Measurements from ENCODE around the gene SDK1. TPM values are rescaled to one million over a fixed set of nuclear protein-coding genes. Genes with fewer than 3 reads are reported as not detected.

The SDK1 gene
- total RNA-seq, 2 experiments from 2014 or later = 0.03 to 0.05 TPM

DNA sequence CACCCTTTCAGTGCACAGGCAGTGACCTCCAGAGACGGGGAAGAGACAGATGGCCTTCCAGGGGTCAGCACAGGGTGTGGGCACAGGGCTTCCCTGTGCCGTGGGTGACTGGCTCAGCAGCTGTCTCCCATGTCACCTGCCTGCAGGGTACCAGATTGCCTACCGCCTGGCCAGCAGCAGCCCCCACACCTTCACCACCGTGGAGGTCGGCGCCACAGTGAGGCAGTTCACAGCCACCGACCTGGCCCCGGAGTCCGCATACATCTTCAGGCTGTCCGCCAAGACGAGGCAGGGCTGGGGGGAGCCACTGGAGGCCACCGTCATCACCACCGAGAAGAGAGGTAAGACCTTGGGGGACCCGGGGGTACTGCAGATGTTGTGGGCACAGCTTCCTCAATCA, 844.5 kb downstream of the SDK1 start:
- ChIA-PET POLR2A (interaction anchor here (1.0 kb wide), 1 partner anchor 124 kb away, joined by 3 read pairs; no protein-coding TSS in a partner anchor), CTCF (no interaction called here)
- Mint-ChIP-seq H3K27ac (no peak overlapping the region), H3K27me3 (ENCODE audit: low read depth) (peaks cover 5% of the 10 kb centered on the region), H3K4me1 (ENCODE audit: low read depth) (peaks cover 7% of the 10 kb centered on the region), H3K9me3 (ENCODE audit: insufficient read depth) (no peaks in the 10 kb centered on the region), H3K36me3 (ENCODE audit: low read depth) (no peaks in the 10 kb centered on the region), H3K4me3 (no peak overlapping the region)
- no peak for DNase-seq
- no peak for ATAC-seq

DNA sequence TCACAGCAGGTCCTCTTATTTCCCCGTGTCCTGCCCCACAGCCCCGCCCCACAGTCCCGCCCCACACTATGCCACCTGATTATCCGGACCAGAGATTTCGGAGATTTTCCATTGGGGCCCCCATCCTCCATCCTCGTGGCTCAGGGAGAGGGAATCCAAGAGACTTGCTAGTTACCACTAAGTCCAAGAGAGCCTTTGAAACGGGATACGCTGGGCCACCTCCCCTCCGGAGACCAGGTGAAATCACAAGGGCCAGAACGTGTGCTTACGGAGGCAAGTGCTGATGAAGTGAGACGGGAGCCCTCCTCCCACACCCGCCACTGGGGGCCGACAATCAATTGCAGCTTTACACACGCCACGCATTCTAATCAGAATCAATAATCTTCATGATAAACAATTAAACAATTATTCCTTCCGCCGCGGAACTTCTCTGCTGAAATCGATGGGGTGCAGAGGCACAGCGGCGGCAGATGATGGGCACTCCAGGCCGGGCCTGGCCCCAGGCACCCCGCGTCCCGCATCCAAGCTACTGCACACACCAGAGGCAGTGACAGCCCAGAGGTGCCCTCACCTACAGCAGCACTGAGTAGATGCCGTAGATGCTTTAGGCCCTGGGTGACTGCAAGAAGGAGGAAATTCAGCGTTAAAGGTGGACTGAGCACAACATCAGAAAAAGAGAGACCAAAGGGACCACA, 847.0 kb downstream of the SDK1 start:
- Mint-ChIP-seq H3K9me3 (ENCODE audit: insufficient read depth) (no peaks in the 10 kb centered on the region), H3K27me3 (ENCODE audit: low read depth) (peaks cover 5% of the 10 kb centered on the region), H3K4me3 (no peak overlapping the region), H3K27ac (no peak overlapping the region), H3K36me3 (ENCODE audit: low read depth) (no peaks in the 10 kb centered on the region), H3K4me1 (ENCODE audit: low read depth) (peaks cover 7% of the 10 kb centered on the region)
- CTCF ChIA-PET = no interaction called here
- no peak for ATAC-seq
- no peak for DNase-seq
- POLR2A ChIA-PET = interaction anchor here (1.0 kb wide), 1 partner anchor 44 kb away, joined by 4 read pairs; no protein-coding TSS in a partner anchor

DNA sequence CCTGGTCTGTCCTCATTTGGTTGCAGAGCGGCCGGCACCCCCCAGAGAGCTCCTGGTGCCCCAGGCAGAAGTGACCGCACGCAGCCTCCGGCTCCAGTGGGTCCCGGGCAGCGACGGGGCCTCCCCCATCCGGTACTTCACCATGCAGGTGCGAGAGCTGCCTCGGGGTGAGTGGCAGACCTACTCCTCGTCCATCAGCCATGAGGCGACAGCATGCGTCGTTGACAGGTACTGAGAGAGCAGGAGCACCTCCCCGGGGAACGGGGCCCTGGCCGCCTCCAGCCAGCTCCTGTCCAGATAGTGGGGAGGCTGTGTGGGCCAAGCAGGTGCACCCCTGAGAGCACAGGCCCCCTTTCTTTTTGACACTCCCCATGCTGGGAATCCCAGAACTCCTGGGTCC, 848.2 kb downstream of the SDK1 start:
- ChIA-PET POLR2A (interaction anchor here (1.0 kb wide), 1 partner anchor 43 kb away, joined by 4 read pairs; no protein-coding TSS in a partner anchor), CTCF (no interaction called here)
- Mint-ChIP-seq H3K4me3 (no peak overlapping the region), H3K27me3 (ENCODE audit: low read depth) (peaks cover 5% of the 10 kb centered on the region), H3K36me3 (ENCODE audit: low read depth) (no peaks in the 10 kb centered on the region), H3K27ac (no peak overlapping the region), H3K9me3 (ENCODE audit: insufficient read depth) (no peaks in the 10 kb centered on the region), H3K4me1 (ENCODE audit: low read depth) (peaks cover 7% of the 10 kb centered on the region)
- ATAC-seq (no peak), DNase-seq (no peak)

DNA sequence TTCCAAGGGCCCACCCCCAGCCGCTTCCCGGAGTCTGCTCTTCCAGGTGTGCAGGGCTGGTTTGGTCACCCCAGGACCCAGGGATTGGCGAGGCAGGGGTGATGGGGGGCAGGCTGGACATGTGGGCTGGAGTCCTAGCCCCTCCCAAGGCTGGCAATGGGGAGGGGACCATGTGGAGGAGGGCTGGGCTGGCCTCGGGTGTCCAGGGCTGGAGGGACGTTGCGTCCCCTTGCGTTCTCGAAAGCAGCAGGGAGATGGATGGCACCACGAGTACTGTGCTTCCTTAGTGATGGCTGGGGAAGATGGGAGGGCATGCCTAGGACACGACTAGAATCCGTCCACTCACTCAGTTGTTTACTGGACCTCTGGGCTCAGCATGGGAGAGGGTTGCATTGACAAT, 848.6 kb downstream of the SDK1 start:
- no peak overlapping the region for H3K27ac Mint-ChIP-seq
- no peak for ATAC-seq
- H3K4me3 Mint-ChIP-seq = no peak overlapping the region

DNA sequence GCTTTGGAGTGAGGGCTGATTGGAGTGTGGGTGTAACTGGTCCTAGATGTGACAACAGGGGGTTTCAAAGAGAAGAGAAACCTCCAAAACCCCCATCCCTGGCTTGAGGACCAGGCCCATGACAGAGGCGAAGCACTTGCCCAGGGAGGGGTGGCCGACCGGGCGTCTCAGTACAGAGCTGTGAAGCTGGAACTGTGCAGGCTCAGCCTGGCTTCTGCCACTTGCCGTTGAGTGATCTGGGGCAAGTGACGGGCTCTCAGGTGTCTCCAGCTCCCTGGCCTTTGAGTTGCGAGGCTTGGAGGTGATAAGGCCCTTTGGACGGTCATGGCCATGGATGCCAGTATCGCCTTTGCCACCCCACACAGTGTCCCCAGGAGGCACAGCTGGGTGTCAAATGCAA, 849.7 kb downstream of the SDK1 start:
- no peak for ATAC-seq
- Mint-ChIP-seq H3K4me3 (no peak overlapping the region), H3K9me3 (ENCODE audit: insufficient read depth) (no peaks in the 10 kb centered on the region), H3K36me3 (ENCODE audit: low read depth) (no peaks in the 10 kb centered on the region), H3K27me3 (ENCODE audit: low read depth) (no peaks in the 10 kb centered on the region), H3K4me1 (ENCODE audit: low read depth) (no peaks in the 10 kb centered on the region), H3K27ac (no peak overlapping the region)
- no peak for DNase-seq
- ChIA-PET CTCF (no interaction called here), POLR2A (no interaction called here)

More for the DNA sequence above, 848.6 kb downstream of the SDK1 start:
- peaks cover 5% of the 10 kb centered on the region for H3K4me1 Mint-ChIP-seq (ENCODE audit: low read depth)
- H3K9me3 Mint-ChIP-seq (ENCODE audit: insufficient read depth) = no peaks in the 10 kb centered on the region
- CTCF ChIA-PET = no interaction called here
- H3K36me3 Mint-ChIP-seq (ENCODE audit: low read depth) = no peaks in the 10 kb centered on the region
- POLR2A ChIA-PET = no interaction called here
- DNase-seq = no peak
- peaks cover 2% of the 10 kb centered on the region for H3K27me3 Mint-ChIP-seq (ENCODE audit: low read depth)

DNA sequence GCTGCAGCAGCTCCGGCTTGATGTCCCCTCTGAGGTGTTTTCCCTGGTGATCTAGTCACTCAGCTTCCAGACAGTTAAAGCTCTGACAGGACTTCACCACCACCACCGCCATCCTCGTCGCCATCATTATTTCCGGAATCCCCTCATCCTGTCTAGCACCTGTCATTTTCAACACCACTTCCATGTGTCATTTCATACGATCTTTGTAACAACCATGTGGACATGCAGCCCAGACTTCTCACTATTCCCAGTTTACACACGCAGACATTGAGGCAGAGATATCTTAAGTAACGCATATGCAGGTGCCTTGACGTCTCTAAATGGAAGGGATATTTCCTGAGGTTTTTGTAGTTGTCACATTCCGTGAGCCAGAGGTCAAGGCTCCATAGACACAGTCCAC, 850.5 kb downstream of the SDK1 start:
- DNase-seq (no peak), ATAC-seq (no peak)
- ChIA-PET POLR2A (no interaction called here), CTCF (no interaction called here)
- Mint-ChIP-seq H3K4me1 (ENCODE audit: low read depth) (no peaks in the 10 kb centered on the region), H3K9me3 (ENCODE audit: insufficient read depth) (no peaks in the 10 kb centered on the region), H3K4me3 (no peak overlapping the region), H3K27ac (no peak overlapping the region), H3K36me3 (ENCODE audit: low read depth) (no peaks in the 10 kb centered on the region), H3K27me3 (ENCODE audit: low read depth) (no peaks in the 10 kb centered on the region)

DNA sequence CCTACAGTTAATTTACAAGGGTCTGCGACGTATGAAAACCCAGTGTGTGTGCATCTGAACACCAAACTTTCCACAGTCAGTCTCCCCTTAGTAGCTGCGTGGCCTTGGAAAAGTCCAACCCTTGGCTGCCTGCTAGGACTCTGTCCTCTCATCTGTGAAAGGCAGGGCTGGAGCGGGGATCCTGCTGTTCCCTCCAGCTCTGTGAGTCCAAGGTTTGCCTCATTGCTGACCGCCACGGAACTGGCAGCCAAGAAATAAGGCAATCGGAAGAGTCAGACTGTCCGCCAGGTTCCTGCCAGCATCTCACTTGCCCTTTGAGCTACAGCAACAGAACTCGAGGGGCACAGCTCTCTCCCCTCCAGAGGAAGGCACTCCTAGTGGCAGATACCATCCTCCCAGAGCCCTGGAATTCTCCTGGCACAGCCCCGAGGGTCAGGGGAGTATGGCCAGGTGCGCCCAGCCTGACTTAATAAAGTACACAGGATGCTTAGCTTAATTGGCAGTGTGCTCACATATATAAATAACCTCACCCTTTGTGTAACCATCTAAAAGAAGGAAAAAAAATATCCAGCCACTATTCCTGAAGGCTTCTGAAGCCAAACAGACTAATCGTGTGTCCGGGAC, 851.0 kb downstream of the SDK1 start:
- Mint-ChIP-seq H3K27ac (no peak overlapping the region), H3K27me3 (ENCODE audit: low read depth) (no peaks in the 10 kb centered on the region), H3K4me1 (ENCODE audit: low read depth) (no peaks in the 10 kb centered on the region), H3K36me3 (ENCODE audit: low read depth) (no peaks in the 10 kb centered on the region), H3K9me3 (ENCODE audit: insufficient read depth) (no peaks in the 10 kb centered on the region), H3K4me3 (no peak overlapping the region)
- ChIA-PET CTCF (no interaction called here), POLR2A (no interaction called here)
- DNase-seq (no peak), ATAC-seq (no peak)

DNA sequence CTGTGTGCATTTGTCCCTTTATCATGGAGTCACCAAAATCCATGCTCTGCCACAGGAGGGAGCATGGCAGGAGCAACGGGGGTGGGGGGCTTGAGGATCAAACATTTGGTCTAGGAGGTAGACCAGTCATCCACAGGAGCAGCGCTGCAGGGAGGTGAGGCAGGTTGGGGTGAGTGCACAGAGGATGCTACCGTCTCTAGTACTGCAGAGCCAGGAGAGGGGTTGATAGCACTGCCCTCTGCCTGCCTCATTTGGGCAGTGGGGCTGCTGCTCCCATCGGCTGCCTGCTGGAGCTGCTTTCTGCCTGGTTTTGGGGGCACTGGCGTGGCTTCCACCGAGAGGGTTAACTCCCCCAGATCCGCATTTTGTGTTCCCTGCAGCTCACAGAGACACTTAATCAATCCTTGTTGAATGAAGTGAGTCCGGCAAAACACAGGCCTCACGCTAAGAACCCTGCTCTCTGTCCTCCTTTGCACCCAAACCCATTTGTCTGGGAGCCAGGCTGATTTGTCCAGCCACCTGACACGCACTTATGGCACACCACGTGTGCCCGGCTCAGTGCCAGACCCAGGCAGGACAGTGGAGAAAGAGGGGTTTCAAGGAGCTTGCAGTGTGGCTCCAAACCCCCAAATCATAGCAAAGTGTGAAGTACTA, 854.0 kb downstream of the SDK1 start:
- Mint-ChIP-seq H3K4me1 (ENCODE audit: low read depth) (no peaks in the 10 kb centered on the region), H3K27me3 (ENCODE audit: low read depth) (no peaks in the 10 kb centered on the region), H3K4me3 (no peak overlapping the region), H3K36me3 (ENCODE audit: low read depth) (no peaks in the 10 kb centered on the region), H3K27ac (no peak overlapping the region), H3K9me3 (ENCODE audit: insufficient read depth) (no peaks in the 10 kb centered on the region)
- ChIA-PET POLR2A (no interaction called here), CTCF (no interaction called here)
- ATAC-seq (no peak), DNase-seq (no peak)

DNA sequence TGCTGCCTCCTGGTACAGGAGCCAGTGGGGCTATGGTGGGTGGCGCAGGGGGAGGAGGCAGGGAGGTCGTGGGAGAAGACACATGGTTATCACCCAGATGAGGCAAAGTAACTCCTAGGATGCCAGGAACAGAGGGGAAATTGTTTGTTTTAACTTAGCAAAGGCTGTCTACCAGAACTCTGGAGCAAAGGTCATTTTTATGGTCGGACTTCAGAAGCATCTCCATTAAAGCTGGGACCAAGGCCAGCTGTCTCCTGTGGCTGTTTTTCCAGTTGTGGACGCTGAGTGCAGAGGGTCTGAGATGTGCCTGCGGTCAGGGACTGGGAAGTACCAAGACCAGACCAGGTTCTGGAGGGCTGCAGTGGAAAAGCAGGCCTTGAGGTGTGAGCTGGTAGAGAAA, 855.1 kb downstream of the SDK1 start:
- no peaks in the 10 kb centered on the region for H3K36me3 Mint-ChIP-seq (ENCODE audit: low read depth)
- POLR2A ChIA-PET = no interaction called here
- H3K27me3 Mint-ChIP-seq (ENCODE audit: low read depth) = no peaks in the 10 kb centered on the region
- CTCF ChIA-PET = no interaction called here
- H3K9me3 Mint-ChIP-seq (ENCODE audit: insufficient read depth) = no peaks in the 10 kb centered on the region
- ATAC-seq (no peak), DNase-seq (no peak)
- H3K27ac Mint-ChIP-seq = no peak overlapping the region
- no peak overlapping the region for H3K4me3 Mint-ChIP-seq
- H3K4me1 Mint-ChIP-seq (ENCODE audit: low read depth) = no peaks in the 10 kb centered on the region

DNA sequence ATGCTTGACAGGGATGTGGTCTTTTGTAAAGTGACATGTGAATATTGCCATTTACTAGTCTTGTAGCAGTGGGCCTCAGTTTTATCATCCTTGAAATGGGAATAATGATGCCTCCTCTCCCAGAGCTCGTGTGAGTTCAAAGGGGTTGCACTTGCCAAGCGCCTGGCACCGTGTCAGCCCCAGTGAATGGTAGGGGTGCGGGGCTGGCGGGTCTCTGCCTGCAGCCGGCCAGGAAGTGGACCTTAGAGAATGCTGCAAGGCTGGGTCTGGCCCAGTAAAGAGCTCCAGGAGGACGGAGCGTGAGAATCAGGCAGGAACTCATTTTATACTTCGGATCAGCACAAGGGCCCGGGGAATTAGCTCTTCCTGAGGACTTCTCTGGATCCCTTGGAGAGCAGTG, 856.6 kb downstream of the SDK1 start:
- no peak overlapping the region for H3K27ac Mint-ChIP-seq
- H3K9me3 Mint-ChIP-seq (ENCODE audit: insufficient read depth) = no peaks in the 10 kb centered on the region
- ATAC-seq (no peak), DNase-seq (no peak)
- H3K4me3 Mint-ChIP-seq = no peak overlapping the region
- no peaks in the 10 kb centered on the region for H3K4me1 Mint-ChIP-seq (ENCODE audit: low read depth)
- H3K27me3 Mint-ChIP-seq (ENCODE audit: low read depth) = no peaks in the 10 kb centered on the region
- CTCF ChIA-PET = no interaction called here
- no peaks in the 10 kb centered on the region for H3K36me3 Mint-ChIP-seq (ENCODE audit: low read depth)
- POLR2A ChIA-PET = no interaction called here

DNA sequence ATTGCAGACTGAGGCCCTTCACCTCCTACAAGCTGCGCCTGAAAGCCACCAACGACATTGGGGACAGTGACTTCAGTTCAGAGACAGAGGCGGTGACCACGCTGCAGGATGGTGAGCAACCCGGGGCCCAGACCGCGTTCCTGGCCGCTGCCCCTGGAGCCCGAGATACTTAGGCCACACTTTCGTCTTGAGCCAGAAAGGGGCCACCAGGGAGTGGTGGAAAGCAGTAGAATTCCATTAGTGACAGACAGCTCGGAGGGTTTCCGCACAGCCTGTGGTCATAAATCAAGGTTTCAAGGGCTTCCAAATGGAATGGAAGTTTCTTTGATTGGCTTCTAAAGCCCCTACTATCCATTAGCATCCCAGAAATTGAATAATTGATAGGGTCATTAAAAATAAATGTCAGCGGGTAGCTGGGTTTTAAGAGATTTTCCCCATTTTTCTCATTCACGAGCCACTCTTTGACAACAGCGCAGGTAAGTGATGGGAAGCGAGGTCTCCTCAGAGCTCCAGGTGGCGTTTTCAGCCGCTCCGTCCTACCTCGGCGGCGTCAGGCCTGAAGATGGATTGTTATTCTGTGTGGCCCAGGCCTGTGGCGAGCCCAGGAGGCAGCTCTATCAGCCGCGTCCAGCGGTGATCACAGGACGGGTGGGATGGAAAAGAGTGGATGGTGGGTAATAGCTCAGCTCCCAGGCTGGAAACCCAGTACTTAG, 857.5 kb downstream of the SDK1 start:
- ChIA-PET CTCF (no interaction called here), POLR2A (no interaction called here)
- Mint-ChIP-seq H3K4me1 (ENCODE audit: low read depth) (no peaks in the 10 kb centered on the region), H3K36me3 (ENCODE audit: low read depth) (no peaks in the 10 kb centered on the region), H3K27ac (no peak overlapping the region), H3K27me3 (ENCODE audit: low read depth) (no peaks in the 10 kb centered on the region), H3K9me3 (ENCODE audit: insufficient read depth) (no peaks in the 10 kb centered on the region), H3K4me3 (no peak overlapping the region)
- ATAC-seq (no peak), DNase-seq (no peak)

DNA sequence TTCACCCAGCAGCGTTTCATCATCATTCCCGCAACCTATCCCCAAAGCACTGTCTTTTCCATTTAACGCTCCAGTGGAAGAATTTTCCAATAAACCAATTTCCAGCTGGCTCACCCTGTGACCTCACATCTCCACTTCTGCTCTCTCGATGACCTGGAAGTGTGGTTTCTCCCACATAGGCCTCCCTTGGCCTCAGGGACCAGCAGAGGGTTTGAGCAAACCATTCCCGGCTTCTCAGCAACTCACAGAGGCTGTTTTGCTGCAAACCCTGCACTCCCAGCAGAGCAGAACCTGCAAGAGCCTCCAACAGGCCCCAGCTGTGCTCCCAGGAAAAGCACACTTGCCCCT, 858.1 kb downstream of the SDK1 start:
- H3K4me3 Mint-ChIP-seq = no peak overlapping the region
- no peak overlapping the region for H3K27ac Mint-ChIP-seq
- H3K27me3 Mint-ChIP-seq (ENCODE audit: low read depth) = no peaks in the 10 kb centered on the region
- no peaks in the 10 kb centered on the region for H3K36me3 Mint-ChIP-seq (ENCODE audit: low read depth)
- H3K4me1 Mint-ChIP-seq (ENCODE audit: low read depth) = no peaks in the 10 kb centered on the region
- ChIA-PET CTCF (no interaction called here), POLR2A (no interaction called here)
- no peak for DNase-seq
- no peak for ATAC-seq
- no peaks in the 10 kb centered on the region for H3K9me3 Mint-ChIP-seq (ENCODE audit: insufficient read depth)

All from activated CD8-positive, alpha-beta T cell treated with anti-CD3 and anti-CD28 coated beads, Interleukin-2, amount 10 ng/mL, durations not matched to agents 7 days and 5 days (primary cell).